ENCODE results near the gene SYT6. TPM values are rescaled to one million over a fixed set of nuclear protein-coding genes. Genes with fewer than 3 reads are reported as not detected.
"Not testable (repeated sequence)": the region's sequence is repeated elsewhere in the genome, so short reads cannot be mapped to it uniquely, and the experiment has no call there.

Gene SYT6
- total RNA-seq, 1 donor from 2014 or later, result not detected

- no peak overlapping the region for H3K4me3 Mint-ChIP-seq (ENCODE audit: unreplicated experiment)
- H3K9me3 Mint-ChIP-seq (ENCODE audit: unreplicated experiment), result no peaks in the 10 kb centered on the region
- peaks cover 13% of the 10 kb centered on the region for H3K27me3 Mint-ChIP-seq (ENCODE audit: unreplicated experiment)
- no peak for DNase-seq (ENCODE audit: extremely low spot score, unreplicated experiment)
- H3K4me1 Mint-ChIP-seq (ENCODE audit: unreplicated experiment), result no peaks in the 10 kb centered on the region
- no peaks in the 10 kb centered on the region for H3K36me3 Mint-ChIP-seq (ENCODE audit: unreplicated experiment)
- TF ChIP-seq CTCF (IDR thresholded peaks at IDR 0.05), result no peak
- no peak overlapping the region for H3K27ac Mint-ChIP-seq (ENCODE audit: unreplicated experiment)
Measured at GRCh38 chr1:114063544-114063943, 90.1 kb downstream of the SYT6 start.

GRCh38 chr1:114062477-114063099 is 91.1 kb downstream of the SYT6 start:
- no peak overlapping the region for H3K27ac Mint-ChIP-seq (ENCODE audit: unreplicated experiment)
- no peak overlapping the region for H3K4me3 Mint-ChIP-seq (ENCODE audit: unreplicated experiment)
- H3K36me3 Mint-ChIP-seq (ENCODE audit: unreplicated experiment), result no peaks in the 10 kb centered on the region
- no peak for DNase-seq (ENCODE audit: extremely low spot score, unreplicated experiment)
- no peak for TF ChIP-seq CTCF (IDR thresholded peaks at IDR 0.05)
- H3K27me3 Mint-ChIP-seq (ENCODE audit: unreplicated experiment), result peaks cover 13% of the 10 kb centered on the region
- H3K4me1 Mint-ChIP-seq (ENCODE audit: unreplicated experiment), result no peaks in the 10 kb centered on the region
- H3K9me3 Mint-ChIP-seq (ENCODE audit: unreplicated experiment), result no peaks in the 10 kb centered on the region

- H3K4me3 Mint-ChIP-seq (ENCODE audit: unreplicated experiment), result no peak overlapping the region
- no peaks in the 10 kb centered on the region for H3K36me3 Mint-ChIP-seq (ENCODE audit: unreplicated experiment)
- TF ChIP-seq CTCF (IDR thresholded peaks at IDR 0.05), result no peak
- H3K27ac Mint-ChIP-seq (ENCODE audit: unreplicated experiment), result no peak overlapping the region
- H3K27me3 Mint-ChIP-seq (ENCODE audit: unreplicated experiment), result peaks cover 15% of the 10 kb centered on the region
- no peaks in the 10 kb centered on the region for H3K4me1 Mint-ChIP-seq (ENCODE audit: unreplicated experiment)
- DNase-seq (ENCODE audit: extremely low spot score, unreplicated experiment), result no peak
- H3K9me3 Mint-ChIP-seq (ENCODE audit: unreplicated experiment), result peaks cover 5% of the 10 kb centered on the region
Measured at GRCh38 chr1:114061121-114061830, 92.4 kb downstream of the SYT6 start.

GRCh38 chr1:114058236-114058635 is 95.4 kb downstream of the SYT6 start:
- H3K4me1 Mint-ChIP-seq (ENCODE audit: unreplicated experiment); DNase-seq (ENCODE audit: extremely low spot score, unreplicated experiment); H3K27ac Mint-ChIP-seq (ENCODE audit: unreplicated experiment); H3K27me3 Mint-ChIP-seq (ENCODE audit: unreplicated experiment); H3K9me3 Mint-ChIP-seq (ENCODE audit: unreplicated experiment); H3K4me3 Mint-ChIP-seq (ENCODE audit: unreplicated experiment); H3K36me3 Mint-ChIP-seq (ENCODE audit: unreplicated experiment): not testable (repeated sequence)

GRCh38 chr1:114054148-114054547 is 99.5 kb downstream of the SYT6 start:
- no peak overlapping the region for H3K27ac Mint-ChIP-seq (ENCODE audit: unreplicated experiment)
- H3K9me3 Mint-ChIP-seq (ENCODE audit: unreplicated experiment), result peaks cover 5% of the 10 kb centered on the region
- no peaks in the 10 kb centered on the region for H3K4me1 Mint-ChIP-seq (ENCODE audit: unreplicated experiment)
- no peaks in the 10 kb centered on the region for H3K36me3 Mint-ChIP-seq (ENCODE audit: unreplicated experiment)
- DNase-seq (ENCODE audit: extremely low spot score, unreplicated experiment), result no peak
- no peak for TF ChIP-seq CTCF (IDR thresholded peaks at IDR 0.05)
- H3K4me3 Mint-ChIP-seq (ENCODE audit: unreplicated experiment), result no peak overlapping the region
- peaks cover 14% of the 10 kb centered on the region for H3K27me3 Mint-ChIP-seq (ENCODE audit: unreplicated experiment)

Measured in osteocyte (in vitro differentiated cells).